GM18873 (cell line): ENCODE data around the gene EPHA6.
"Not testable (repeated sequence)": the region's sequence is repeated elsewhere in the genome, so short reads cannot be mapped to it uniquely, and the experiment has no call there.

ENCODE experiments used
- ATAC-seq: cut with Tn5 transposase; IDR thresholded peaks from one replicate; pipeline ENCODE4 v1.9.1; 2021; ENCODE audit warnings: mild to moderate bottlenecking, moderate library complexity, moderate number of reproducible peaks; ENCODE audit not compliant: unreplicated experiment, low FRiP score

EPHA6 gene

GRCh38 chr3:96900031-96900430, 85.6 kb downstream of the EPHA6 start:
- ATAC-seq: no peak

GRCh38 chr3:96900566-96900965, 86.2 kb downstream of the EPHA6 start:
- no peak for ATAC-seq

GRCh38 chr3:96915445-96915844, 101.1 kb downstream of the EPHA6 start:
- no peak for ATAC-seq

GRCh38 chr3:96931119-96931862, 116.9 kb downstream of the EPHA6 start:
- no peak for ATAC-seq

GRCh38 chr3:96942131-96942530, 127.7 kb downstream of the EPHA6 start:
- not testable (repeated sequence) for ATAC-seq

GRCh38 chr3:96958856-96959255, 144.5 kb downstream of the EPHA6 start:
- no peak for ATAC-seq

- ATAC-seq: no peak
These were observed 145.1 kb downstream of the EPHA6 start for GRCh38 chr3:96959474-96959873.

- no peak for ATAC-seq
These were observed 145.7 kb downstream of the EPHA6 start for GRCh38 chr3:96959901-96960641.

- no peak for ATAC-seq
These were observed 146.4 kb downstream of the EPHA6 start for GRCh38 chr3:96960661-96961330.

- no peak for ATAC-seq
These were observed 147.2 kb downstream of the EPHA6 start for GRCh38 chr3:96961576-96961975.

GRCh38 chr3:96966181-96966929, 152.0 kb downstream of the EPHA6 start:
- no peak for ATAC-seq

GRCh38 chr3:96970211-96970610, 155.8 kb downstream of the EPHA6 start:
- ATAC-seq: no peak

- ATAC-seq: no peak
These were observed 163.3 kb downstream of the EPHA6 start for GRCh38 chr3:96977671-96978070.

- not testable (repeated sequence) for ATAC-seq
These were observed 169.3 kb downstream of the EPHA6 start for GRCh38 chr3:96983716-96984115.

GRCh38 chr3:96986241-96986640, 171.8 kb downstream of the EPHA6 start:
- ATAC-seq: no peak

GRCh38 chr3:96991231-96991630, 176.8 kb downstream of the EPHA6 start:
- ATAC-seq: no peak

- ATAC-seq: no peak
These were observed 177.5 kb downstream of the EPHA6 start for GRCh38 chr3:96991800-96992365.

- ATAC-seq: no peak
These were observed 180.6 kb downstream of the EPHA6 start for GRCh38 chr3:96994988-96995387.

GRCh38 chr3:96996009-96996408, 181.6 kb downstream of the EPHA6 start:
- no peak for ATAC-seq

- no peak for ATAC-seq
These were observed 187.2 kb downstream of the EPHA6 start for GRCh38 chr3:97001611-97002010.
